Fibroblast of the aortic adventitia (primary cell): ENCODE data around the gene B3GNT2. TPM values are rescaled to one million over a fixed set of nuclear protein-coding genes. Genes with fewer than 3 reads are reported as not detected.
"Not testable (repeated sequence)": the region's sequence is repeated elsewhere in the genome, so short reads cannot be mapped to it uniquely, and the experiment has no call there.

Experiments
- DNase-seq: peaks from one replicate; pipeline ENCODE4 v3.0.0-alpha.2; 2010; ENCODE audit warnings: low read depth
- H3K4me3 ChIP-seq: 2 replicates; pipeline ENCODE4 v1.5.1; 2011; ENCODE audit warnings: low read depth, mild to moderate bottlenecking, control low read depth, low read length, moderate library complexity
- CTCF ChIP-seq: IDR thresholded peaks from 2 replicates; pipeline ENCODE4 v1.5.1; 2011; ENCODE audit warnings: mild to moderate bottlenecking, low read length, control low read depth, inconsistent platforms; ENCODE audit not compliant: insufficient read depth
- total RNA-seq: library from RNA; depleted of rRNA; stranded (reverse); fragments of >200 nt; gene quantifications from 2 replicates; pipeline ENCODE4 v1.2.3, GENCODE V29; 2012; ENCODE audit warnings: low replicate concordance

Gene B3GNT2
- total RNA-seq, 1 donor = 14.2 TPM

- H3K4me3 ChIP-seq = no peak overlapping the region
- TF ChIP-seq CTCF = no peak
- DNase-seq = no peak
Observed at GRCh38 chr2:62156861-62157496, 38.9 kb upstream of the B3GNT2 start.

- no peak for TF ChIP-seq CTCF
- no peak for DNase-seq
- H3K4me3 ChIP-seq = no peak overlapping the region
Observed at GRCh38 chr2:62158444-62159121, 37.3 kb upstream of the B3GNT2 start.

GRCh38 chr2:62160691-62161090 is 35.2 kb upstream of the B3GNT2 start:
- not testable (repeated sequence) for DNase-seq, H3K4me3 ChIP-seq

GRCh38 chr2:62163106-62163831 is 32.6 kb upstream of the B3GNT2 start:
- no peak overlapping the region for H3K4me3 ChIP-seq
- TF ChIP-seq CTCF = no peak
- no peak for DNase-seq

GRCh38 chr2:62163834-62164233 is 32.1 kb upstream of the B3GNT2 start:
- H3K4me3 ChIP-seq = no peak overlapping the region
- DNase-seq = no peak
- TF ChIP-seq CTCF = no peak

- TF ChIP-seq CTCF = no peak
- DNase-seq = no peak
- H3K4me3 ChIP-seq = no peak overlapping the region
Observed at GRCh38 chr2:62175728-62176127, 20.2 kb upstream of the B3GNT2 start.

GRCh38 chr2:62176801-62177200 is 19.1 kb upstream of the B3GNT2 start:
- no peak for DNase-seq
- no peak for TF ChIP-seq CTCF
- no peak overlapping the region for H3K4me3 ChIP-seq
